Stimulated activated CD4-positive, alpha-beta T cell treated with anti-CD3 and anti-CD28 coated beads, Interleukin-15, amount 100 ng/mL, for 48 hours (primary cell): ENCODE results near the gene DCST2.

Source experiments
- DNase-seq, 2 donors: peaks; one replicate each; pipeline ENCODE4 v3.0.0-alpha.2; 2020; ENCODE audit warnings: low read depth in 2 of 2

Gene DCST2

GRCh38 chr1:155033524-155033923, at the start of gene DCST2, which contains the start of gene DCST1:
DCST2 (minus strand) TSS chr1:155033781; CDS start chr1:155033701, 80 bp downstream.
DCST1 (plus strand) TSS chr1:155033824; CDS start chr1:155034037, 213 bp downstream.
- DNase-seq: no peak

GRCh38 chr1:155083052-155083541, 49.5 kb upstream of the DCST2 start:
- DNase-seq: no peak

- DNase-seq: no peak
These were observed 48.9 kb upstream of the DCST2 start for GRCh38 chr1:155082301-155083051.

- DNase-seq: no peak
These were observed 48.1 kb upstream of the DCST2 start for GRCh38 chr1:155081472-155082300.

GRCh38 chr1:155080312-155081228, 47.0 kb upstream of the DCST2 start:
- DNase-seq: no peak

GRCh38 chr1:155079487-155080311, 46.1 kb upstream of the DCST2 start:
- no peak for DNase-seq

- DNase-seq: no peak
These were observed 45.6 kb upstream of the DCST2 start for GRCh38 chr1:155079210-155079486.

GRCh38 chr1:155078469-155079209, 45.1 kb upstream of the DCST2 start, which contains the start of gene EFNA3:
EFNA3 (plus strand) TSS chr1:155078837; CDS start chr1:155078942, 105 bp downstream.
- no peak for DNase-seq

GRCh38 chr1:155077758-155078445, 44.3 kb upstream of the DCST2 start:
- no peak for DNase-seq

- no peak for DNase-seq
These were observed 43.8 kb upstream of the DCST2 start for GRCh38 chr1:155077346-155077745.

GRCh38 chr1:155076371-155076770, 42.8 kb upstream of the DCST2 start:
- DNase-seq: no peak

GRCh38 chr1:155075535-155075934, 42.0 kb upstream of the DCST2 start:
- no peak for DNase-seq

- DNase-seq: no peak
These were observed 40.0 kb upstream of the DCST2 start for GRCh38 chr1:155073377-155074242.

- DNase-seq: no peak
These were observed 39.1 kb upstream of the DCST2 start for GRCh38 chr1:155072531-155073289.

- no peak for DNase-seq
These were observed 38.1 kb upstream of the DCST2 start for GRCh38 chr1:155071701-155072100.

- peak; percentile 70 to 72 for DNase-seq
These were observed 37.4 kb upstream of the DCST2 start for GRCh38 chr1:155070721-155071569.

GRCh38 chr1:155070158-155070621, 36.6 kb upstream of the DCST2 start:
- DNase-seq: no peak
